ENCODE measurements around the gene ZC3HAV1.

GRCh38 chr7:139105484-139105883, 4.0 kb downstream of the ZC3HAV1 start:
- TF ChIP-seq POLR2A (IDR thresholded peaks at IDR 0.05) (no peak), CTCF (IDR thresholded peaks at IDR 0.05) (no peak)

Data from thyroid gland (tissue), 4 donors.